HK-2 (cell line): ENCODE data around the gene INSYN2A.
A peak's percentile ranks its signal among the peaks of the same experiment; 100 is the strongest.

Experiments used
- DNase-seq: peaks from one replicate; pipeline ENCODE4 v3.0.0-alpha.2; 2018; ENCODE audit not compliant: unreplicated experiment

INSYN2A gene

GRCh38 chr10:127196282-127197153, at the start of gene INSYN2A:
TSS of gene INSYN2A (minus strand) at chr10:127196591. CDS start at chr10:127176395, 20,196 bp downstream.
- peak; percentile 42 for DNase-seq

DNA sequence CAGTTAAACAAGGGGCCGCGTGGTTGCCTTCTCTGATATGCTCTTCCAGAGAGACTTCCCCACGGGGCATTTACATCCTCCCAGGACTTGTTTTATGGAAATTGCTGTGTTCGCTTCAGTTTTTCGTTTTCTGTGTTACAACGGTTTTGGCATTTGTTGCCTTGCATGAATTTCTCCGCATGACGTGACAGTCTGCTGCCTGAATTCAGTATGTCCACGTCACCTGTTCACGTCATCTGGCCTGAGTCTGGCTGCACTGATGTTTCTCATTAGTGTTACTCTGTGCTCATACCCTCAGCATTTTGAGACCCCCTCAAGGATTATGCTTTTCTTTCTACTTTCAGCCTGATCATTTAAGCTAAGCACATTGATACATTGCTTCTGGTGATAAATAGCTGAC, 49.1 kb upstream of the INSYN2A start:
- DNase-seq: no peak

DNA sequence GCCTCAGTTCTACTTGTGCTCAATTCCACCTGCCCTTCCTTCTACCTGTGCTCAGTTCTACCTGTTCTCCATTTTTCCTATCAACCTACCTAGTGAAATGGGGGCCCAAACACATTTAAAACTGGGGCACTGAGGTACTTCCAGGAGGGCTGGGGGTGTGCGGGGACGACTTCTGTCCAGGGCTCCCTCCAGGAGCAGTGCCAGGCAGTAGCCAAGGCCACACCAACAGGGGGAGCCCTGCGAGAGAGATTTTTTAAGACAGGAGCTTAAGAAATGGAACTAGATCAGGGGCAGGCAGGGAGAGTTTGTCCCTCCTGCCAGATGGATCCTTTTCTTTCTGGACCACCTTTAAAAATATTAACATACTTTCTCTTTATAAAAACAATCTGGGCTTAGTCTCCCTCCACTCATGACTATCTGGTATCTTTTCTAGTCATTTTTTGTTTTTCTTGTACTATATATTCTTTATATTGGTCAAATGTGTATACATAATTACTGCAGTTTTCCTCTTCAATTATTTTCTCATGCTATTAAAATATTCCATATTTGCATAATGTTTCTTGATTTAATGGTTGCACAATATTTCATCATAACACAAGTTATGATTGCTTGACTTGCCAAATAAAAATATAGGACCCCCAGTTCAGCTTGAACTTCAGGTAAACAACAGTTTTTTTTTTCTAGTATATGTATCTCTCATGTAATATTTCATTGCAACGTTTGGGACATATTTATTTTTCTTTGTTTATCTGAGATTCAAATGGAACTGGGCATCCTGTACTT, 47.3 kb upstream of the INSYN2A start:
- peak; percentile 48 for DNase-seq

DNA sequence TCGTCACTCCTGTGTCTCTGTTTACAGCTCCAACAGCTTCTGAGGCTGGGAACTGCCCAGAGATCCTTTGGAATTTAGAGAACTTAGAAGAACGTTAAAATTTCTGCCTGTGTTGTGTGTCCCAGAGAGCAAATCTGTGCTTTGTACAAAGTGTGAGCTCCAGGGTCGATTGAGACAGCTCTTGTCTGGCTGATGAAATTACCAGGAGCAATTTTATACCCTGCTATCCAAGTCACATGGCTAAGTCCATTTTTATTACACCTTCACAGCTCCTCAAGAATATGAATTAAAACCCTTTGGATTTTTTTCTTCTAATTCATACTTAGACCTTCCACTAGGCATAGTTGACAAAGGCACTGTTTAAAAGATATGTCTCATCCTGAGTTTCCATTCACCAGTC, 46.5 kb upstream of the INSYN2A start:
- no peak for DNase-seq

- no peak for DNase-seq
Observed at GRCh38 chr10:127236266-127236665, 39.9 kb upstream of the INSYN2A start.

- no peak for DNase-seq
Observed at GRCh38 chr10:127234306-127234800, 38.0 kb upstream of the INSYN2A start.

GRCh38 chr10:127228195-127228787, 31.9 kb upstream of the INSYN2A start:
- DNase-seq: no peak

DNA sequence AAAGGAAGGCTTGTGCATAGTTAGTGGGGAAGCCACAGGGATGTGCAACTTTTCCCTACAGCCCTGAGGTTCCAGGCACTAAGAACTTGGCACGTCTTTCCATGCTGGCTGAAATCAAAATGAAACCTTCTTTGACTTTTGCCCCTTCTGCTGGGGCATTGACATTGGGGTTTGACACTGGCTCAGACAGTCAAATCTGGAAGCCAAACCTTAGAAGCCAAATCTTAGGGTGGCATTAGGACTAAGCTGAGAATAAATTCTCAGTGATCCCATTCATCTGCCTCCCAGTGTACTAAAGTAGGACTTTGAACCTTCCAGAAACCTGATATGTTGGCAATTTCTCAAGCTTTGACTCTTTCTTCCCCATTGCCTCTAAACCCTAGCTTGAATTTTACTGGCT, 31.3 kb upstream of the INSYN2A start:
- no peak for DNase-seq

DNA sequence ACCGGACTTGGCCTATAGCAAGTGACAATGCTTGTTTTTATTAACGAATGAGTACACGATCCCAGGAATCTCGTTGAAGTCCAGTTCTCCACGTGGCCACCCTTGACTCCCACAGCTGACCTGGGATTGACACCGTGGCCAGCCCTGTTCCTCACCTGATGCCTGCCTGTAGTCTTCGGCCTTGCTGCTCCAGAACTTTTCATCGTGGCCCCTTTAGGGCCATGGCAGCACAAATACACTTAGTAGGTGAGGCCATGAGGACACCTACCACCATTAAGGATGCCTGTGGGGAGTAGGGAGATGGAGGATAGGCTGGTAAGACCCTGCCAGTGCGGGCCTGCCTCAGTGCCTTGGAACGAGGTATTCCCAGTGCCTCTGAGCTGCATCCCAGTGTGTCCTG, 30.6 kb upstream of the INSYN2A start:
- no peak for DNase-seq

DNA sequence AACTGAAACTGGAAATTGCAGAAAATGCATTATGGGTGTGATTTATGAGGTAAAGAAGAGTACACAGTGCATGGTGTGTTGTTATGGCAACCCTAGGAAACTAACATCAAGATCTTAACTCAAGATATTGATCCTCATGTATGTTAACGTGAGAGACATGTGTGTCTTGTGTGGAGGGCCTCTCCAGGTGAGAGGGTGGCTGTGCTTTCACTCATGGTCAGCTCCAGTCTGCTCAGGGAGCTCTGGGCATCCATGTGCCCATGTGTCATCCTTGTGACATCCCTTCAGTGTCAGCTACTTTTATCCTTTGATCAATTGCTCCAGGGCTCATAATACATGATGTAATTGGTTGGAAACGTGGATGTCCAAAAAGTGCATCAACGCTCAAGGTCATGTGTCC, 24.9 kb upstream of the INSYN2A start:
- no peak for DNase-seq

DNA sequence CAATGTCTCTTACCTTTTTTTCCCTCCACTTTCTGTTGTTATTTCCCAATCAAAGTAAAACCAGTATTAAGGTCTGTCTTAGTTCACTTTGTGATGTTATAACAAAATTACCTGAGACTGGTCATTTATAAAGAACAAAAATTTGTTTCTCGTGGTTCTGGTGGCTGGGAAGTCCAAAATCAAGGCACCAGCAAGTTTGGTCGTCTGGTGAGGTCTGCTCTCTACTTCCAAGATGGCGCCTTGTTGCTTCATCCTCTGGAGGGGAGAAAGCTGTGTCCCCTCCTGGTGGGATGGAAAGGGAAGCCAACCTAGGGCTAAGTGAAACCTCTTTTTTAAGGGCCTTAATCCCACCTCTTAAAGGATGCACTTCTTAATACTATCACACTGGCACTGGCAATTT, 22.3 kb upstream of the INSYN2A start:
- DNase-seq: no peak

- DNase-seq: no peak
Observed at GRCh38 chr10:127216786-127217185, 20.4 kb upstream of the INSYN2A start.

- DNase-seq: no peak
Observed at GRCh38 chr10:127216274-127216673, 19.9 kb upstream of the INSYN2A start.

- no peak for DNase-seq
Observed at GRCh38 chr10:127215866-127216265, 19.5 kb upstream of the INSYN2A start.

GRCh38 chr10:127210936-127211466, 14.6 kb upstream of the INSYN2A start:
- no peak for DNase-seq

- DNase-seq: no peak
Observed at GRCh38 chr10:127207081-127207480, 10.7 kb upstream of the INSYN2A start.

GRCh38 chr10:127203067-127203466, 6.7 kb upstream of the INSYN2A start:
- DNase-seq: no peak

DNA sequence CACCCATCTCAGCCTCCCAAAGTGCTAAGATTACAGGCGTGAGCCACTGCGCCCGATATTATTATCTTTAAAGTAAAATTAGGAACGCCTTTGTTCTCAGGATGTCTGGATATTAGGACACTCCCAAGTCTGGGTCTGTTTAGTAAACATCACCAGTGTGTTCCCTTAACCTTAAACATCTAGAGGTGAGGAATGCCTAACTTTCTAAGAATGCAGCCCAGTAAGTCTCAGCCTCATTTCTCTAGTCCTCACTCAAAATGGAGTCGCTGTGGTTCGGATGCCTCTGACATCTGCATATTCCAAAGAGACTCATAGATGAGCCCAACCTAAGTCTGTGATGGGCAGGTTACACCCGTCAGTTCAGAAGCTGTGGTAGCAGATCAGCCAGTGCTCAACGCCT, 4.3 kb upstream of the INSYN2A start:
- DNase-seq: no peak

DNA sequence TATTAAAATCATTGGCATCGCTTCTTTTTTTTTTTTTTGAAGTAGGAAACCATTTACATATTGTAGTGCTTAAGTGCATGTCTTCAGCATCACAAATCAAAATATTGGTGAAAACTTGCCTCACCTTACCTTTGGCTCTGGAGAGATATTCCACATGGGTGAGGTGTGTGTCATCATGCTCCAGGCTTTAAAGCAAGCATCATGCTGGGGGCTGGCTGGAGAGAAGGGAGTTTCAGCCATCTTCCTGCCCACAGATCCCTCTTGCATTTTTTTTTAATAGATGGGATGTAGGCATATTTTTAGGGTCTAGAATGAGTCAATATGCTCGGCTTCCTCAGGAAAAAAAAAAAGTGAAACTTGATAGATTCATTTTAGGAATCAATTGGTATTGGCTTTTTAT, 2.3 kb upstream of the INSYN2A start:
- DNase-seq: no peak

GRCh38 chr10:127198307-127198706, 1.9 kb upstream of the INSYN2A start:
- no peak for DNase-seq

- DNase-seq: no peak
Observed at GRCh38 chr10:127197154-127197432, 702 bp upstream of the INSYN2A start.

- DNase-seq: peak; percentile 12
Observed at GRCh38 chr10:127195571-127196281, 665 bp downstream of the INSYN2A start.
